ENCODE data around the gene ELAVL1. TPM values are rescaled to one million over a fixed set of nuclear protein-coding genes. Genes with fewer than 3 reads are reported as not detected.

Gene ELAVL1
- total and polyA plus RNA-seq, 2 of the 13 experiments (the other 11 are each of a cell fraction or from before 2014, with no cell fraction given), result 27.9 to 38.4 TPM

DNA sequence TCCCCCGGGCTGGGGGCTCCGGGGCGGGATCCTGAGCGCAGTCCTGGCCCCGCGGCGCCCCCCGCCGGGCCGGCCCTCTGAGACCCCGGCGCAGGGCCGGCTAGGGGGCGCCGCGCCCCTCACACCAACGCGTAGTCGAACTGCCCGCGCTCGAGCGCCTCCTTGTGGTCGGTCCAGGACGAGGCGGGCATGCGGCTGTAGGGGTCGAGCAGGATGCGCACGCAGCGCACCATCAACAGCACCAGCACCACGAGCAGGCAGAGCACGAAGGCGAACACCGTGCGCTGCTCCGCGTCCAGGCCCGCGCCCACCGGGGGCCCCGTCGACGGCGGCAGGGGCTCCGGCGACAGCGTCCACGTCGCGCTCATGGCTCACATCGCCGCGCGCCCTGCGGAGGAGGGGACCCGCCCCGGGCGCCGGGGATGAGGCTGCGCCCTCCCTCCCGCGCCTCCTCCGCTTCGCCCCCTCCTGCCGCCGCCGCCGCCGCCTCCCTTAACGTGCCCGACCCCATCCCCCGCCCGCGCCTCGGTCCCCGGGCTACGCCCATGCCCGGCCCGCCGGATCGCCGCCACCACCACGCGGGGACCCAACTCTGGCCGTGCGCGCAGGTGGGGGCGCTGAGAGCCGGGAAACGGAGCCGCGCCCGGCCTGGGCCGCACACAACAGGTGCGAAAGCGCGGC is 80.1 kb downstream of the ELAVL1 start (continued):
- TF ChIP-seq, protein P1, sequence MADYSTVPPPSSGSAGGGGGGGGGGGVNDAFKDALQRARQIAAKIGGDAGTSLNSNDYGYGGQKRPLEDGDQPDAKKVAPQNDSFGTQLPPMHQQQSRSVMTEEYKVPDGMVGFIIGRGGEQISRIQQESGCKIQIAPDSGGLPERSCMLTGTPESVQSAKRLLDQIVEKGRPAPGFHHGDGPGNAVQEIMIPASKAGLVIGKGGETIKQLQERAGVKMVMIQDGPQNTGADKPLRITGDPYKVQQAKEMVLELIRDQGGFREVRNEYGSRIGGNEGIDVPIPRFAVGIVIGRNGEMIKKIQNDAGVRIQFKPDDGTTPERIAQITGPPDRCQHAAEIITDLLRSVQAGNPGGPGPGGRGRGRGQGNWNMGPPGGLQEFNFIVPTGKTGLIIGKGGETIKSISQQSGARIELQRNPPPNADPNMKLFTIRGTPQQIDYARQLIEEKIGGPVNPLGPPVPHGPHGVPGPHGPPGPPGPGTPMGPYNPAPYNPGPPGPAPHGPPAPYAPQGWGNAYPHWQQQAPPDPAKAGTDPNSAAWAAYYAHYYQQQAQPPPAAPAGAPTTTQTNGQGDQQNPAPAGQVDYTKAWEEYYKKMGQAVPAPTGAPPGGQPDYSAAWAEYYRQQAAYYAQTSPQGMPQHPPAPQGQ (CRISPR knock-in tag; IDR thresholded peaks at IDR 0.05; ENCODE audit: borderline replicate concordance), result no peak
- TF ChIP-seq, protein P2, sequence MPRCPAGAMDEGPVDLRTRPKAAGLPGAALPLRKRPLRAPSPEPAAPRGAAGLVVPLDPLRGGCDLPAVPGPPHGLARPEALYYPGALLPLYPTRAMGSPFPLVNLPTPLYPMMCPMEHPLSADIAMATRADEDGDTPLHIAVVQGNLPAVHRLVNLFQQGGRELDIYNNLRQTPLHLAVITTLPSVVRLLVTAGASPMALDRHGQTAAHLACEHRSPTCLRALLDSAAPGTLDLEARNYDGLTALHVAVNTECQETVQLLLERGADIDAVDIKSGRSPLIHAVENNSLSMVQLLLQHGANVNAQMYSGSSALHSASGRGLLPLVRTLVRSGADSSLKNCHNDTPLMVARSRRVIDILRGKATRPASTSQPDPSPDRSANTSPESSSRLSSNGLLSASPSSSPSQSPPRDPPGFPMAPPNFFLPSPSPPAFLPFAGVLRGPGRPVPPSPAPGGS (CRISPR knock-in tag; IDR thresholded peaks at IDR 0.05), result peak; percentile 82; the same call in 1 of the 2 replicates
- no peak for TF ChIP-seq ZUFSP (CRISPR knock-in tag; IDR thresholded peaks at IDR 0.05; ENCODE audit: borderline replicate concordance)
- TF ChIP-seq ZFP82 (CRISPR knock-in tag; IDR thresholded peaks at IDR 0.05; ENCODE audit: borderline replicate concordance), result no peak; the same call in 1 of the 2 replicates
- TF ChIP-seq, protein P3, sequence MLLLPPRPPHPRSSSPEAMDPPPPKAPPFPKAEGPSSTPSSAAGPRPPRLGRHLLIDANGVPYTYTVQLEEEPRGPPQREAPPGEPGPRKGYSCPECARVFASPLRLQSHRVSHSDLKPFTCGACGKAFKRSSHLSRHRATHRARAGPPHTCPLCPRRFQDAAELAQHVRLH (CRISPR knock-in tag; IDR thresholded peaks at IDR 0.05; ENCODE audit: borderline replicate concordance, low read depth), result peak; percentile 39; the same call in 1 of the 2 replicates
- peak; percentile 54 for TF ChIP-seq ZNF709 (CRISPR knock-in tag; IDR thresholded peaks at IDR 0.05)
- TF ChIP-seq ZNF33A (CRISPR knock-in tag; IDR thresholded peaks at IDR 0.05; ENCODE audit: borderline replicate concordance), result no peak
- no peak for TF ChIP-seq SSRP1 (CRISPR knock-in tag; IDR thresholded peaks at IDR 0.05)
- TF ChIP-seq HDAC2 (CRISPR knock-in tag; IDR thresholded peaks at IDR 0.05), result peak; percentile 60; the same call in 1 of the 2 replicates
- TF ChIP-seq ZNF232 (CRISPR knock-in tag; IDR thresholded peaks at IDR 0.05; ENCODE audit: borderline replicate concordance), result peak; percentile 87; the same call in 1 of the 2 replicates
- peak; percentile 75; the same call in 1 of the 2 replicates for TF ChIP-seq ZNF552 (CRISPR knock-in tag; IDR thresholded peaks at IDR 0.05; ENCODE audit: borderline replicate concordance)
- TF ChIP-seq ZNF710 (CRISPR knock-in tag; IDR thresholded peaks at IDR 0.05; ENCODE audit: borderline replicate concordance), result no peak
- TF ChIP-seq HNRNPK (IDR thresholded peaks at IDR 0.05; ENCODE audit: low read depth, low read length, poor library complexity, severe bottlenecking), result peak; percentile 62
- peak; percentile 90; the same call in 1 of the 2 replicates for TF ChIP-seq TEAD2 (CRISPR knock-in tag; IDR thresholded peaks at IDR 0.05)
- TF ChIP-seq ATM (IDR thresholded peaks at IDR 0.05; ENCODE audit: borderline replicate concordance), result no peak
- TF ChIP-seq PTBP1 (IDR thresholded peaks at IDR 0.05; ENCODE audit: low read depth, low read length, poor library complexity, severe bottlenecking), result no peak
- peak; percentile 70; the same call in 1 of the 2 replicates for TF ChIP-seq ZIK1 (CRISPR knock-in tag; IDR thresholded peaks at IDR 0.05; ENCODE audit: borderline replicate concordance, low read depth)
- 0 out of 2 replicates have a peak, but pooled peaks have one; percentile 37 for TF ChIP-seq ZNF549 (CRISPR knock-in tag; IDR thresholded peaks at IDR 0.05)
- no peak; the same call in 1 of the 2 replicates for TF ChIP-seq ZNF558 (CRISPR knock-in tag; IDR thresholded peaks at IDR 0.05; ENCODE audit: borderline replicate concordance)
- TF ChIP-seq RFXANK (CRISPR knock-in tag; IDR thresholded peaks at IDR 0.05), result no peak
- peak; percentile 50; the same call in 1 of the 2 replicates for TF ChIP-seq TOPORS (CRISPR knock-in tag; IDR thresholded peaks at IDR 0.05)
- no peak for TF ChIP-seq ASH2L (IDR thresholded peaks at IDR 0.05; ENCODE audit: insufficient read length, low read depth, low read length)
